GM19328 (cell line): ENCODE results near the gene KITLG.
"Not testable (repeated sequence)": the region's sequence is repeated elsewhere in the genome, so short reads cannot be mapped to it uniquely, and the experiment has no call there.

ENCODE experiments used
- ATAC-seq: cut with Tn5 transposase; IDR thresholded peaks from one replicate; pipeline ENCODE4 v1.9.1; 2021; ENCODE audit warnings: mild to moderate bottlenecking, moderate library complexity; ENCODE audit not compliant: unreplicated experiment

The KITLG gene

GRCh38 chr12:88544991-88545980, 35.0 kb downstream of the KITLG start:
- ATAC-seq, result no peak

GRCh38 chr12:88539893-88540292, 40.4 kb downstream of the KITLG start:
- ATAC-seq, result no peak

DNA sequence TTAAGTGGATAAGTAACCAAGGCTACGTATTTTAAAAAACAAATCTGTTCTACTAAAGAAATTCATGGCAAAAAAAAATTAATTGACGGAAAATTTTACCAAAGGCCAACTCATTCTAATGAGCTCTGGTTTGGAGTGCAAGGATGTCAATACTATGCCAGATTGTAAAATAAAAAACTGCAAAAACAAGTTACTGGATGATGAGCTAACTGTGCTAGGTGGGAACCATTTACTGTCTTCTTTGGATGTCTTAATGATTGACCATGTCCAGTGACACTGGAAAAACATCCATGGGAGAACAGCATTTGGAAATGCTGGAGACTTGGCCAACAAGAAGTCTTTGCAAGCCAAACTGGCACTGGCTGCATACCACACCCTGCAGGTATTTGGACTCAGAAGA, 41.6 kb downstream of the KITLG start:
- ATAC-seq, result no peak

- ATAC-seq, result no peak
Observed at GRCh38 chr12:88538250-88538649, 42.0 kb downstream of the KITLG start.

- ATAC-seq, result no peak
Observed at GRCh38 chr12:88530868-88531267, 49.4 kb downstream of the KITLG start.

GRCh38 chr12:88529531-88530488, 50.5 kb downstream of the KITLG start:
- no peak for ATAC-seq

GRCh38 chr12:88522961-88523360, 57.3 kb downstream of the KITLG start:
- ATAC-seq, result no peak

DNA sequence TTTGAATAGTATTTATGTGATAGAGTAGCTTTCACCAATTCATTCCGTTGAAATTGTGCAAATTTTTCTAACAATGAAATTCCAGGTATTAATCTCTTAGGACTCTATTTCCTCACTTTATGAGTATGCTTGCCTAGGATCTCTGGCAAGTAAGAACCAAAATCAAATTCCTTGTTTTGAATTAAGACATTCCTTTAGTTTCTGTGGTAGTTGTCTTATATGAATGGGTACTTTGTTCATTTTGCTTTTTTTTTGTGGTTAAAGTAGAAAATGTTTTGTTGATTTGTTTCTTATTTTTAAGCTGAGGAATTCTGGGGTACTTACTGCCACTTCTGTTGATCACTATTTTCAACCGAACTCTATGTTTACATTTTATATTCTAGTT, 59.8 kb downstream of the KITLG start:
- ATAC-seq, result no peak

DNA sequence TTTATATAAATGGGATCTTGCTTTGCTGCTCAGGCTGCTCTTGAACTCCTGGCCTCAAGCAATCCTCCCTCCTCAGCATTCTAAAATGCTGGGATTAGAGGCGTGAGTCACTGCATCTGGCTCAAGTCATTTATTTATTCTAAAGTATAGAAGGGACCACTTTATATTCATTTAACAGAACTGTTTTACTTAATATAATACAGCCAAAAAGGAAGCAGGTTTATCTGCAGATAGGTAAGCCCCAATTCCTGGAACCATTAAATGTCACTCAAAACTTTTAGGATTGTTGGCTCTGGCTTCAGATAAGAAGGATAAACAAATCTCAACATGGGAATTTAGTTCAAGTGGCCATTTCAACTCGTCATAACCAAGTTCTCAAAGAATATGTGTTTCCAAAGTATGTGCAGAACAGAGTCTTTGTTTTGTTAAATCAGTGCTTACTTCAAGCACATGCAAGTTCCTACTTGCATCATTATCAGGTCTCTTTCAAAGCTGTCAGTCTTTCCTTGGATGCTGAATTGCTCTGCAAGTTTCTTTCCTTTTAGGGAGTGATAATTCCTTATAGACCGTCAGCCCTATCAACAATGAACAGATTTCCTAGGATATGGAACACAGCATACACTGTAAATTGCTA, 60.4 kb downstream of the KITLG start:
- ATAC-seq, result no peak

DNA sequence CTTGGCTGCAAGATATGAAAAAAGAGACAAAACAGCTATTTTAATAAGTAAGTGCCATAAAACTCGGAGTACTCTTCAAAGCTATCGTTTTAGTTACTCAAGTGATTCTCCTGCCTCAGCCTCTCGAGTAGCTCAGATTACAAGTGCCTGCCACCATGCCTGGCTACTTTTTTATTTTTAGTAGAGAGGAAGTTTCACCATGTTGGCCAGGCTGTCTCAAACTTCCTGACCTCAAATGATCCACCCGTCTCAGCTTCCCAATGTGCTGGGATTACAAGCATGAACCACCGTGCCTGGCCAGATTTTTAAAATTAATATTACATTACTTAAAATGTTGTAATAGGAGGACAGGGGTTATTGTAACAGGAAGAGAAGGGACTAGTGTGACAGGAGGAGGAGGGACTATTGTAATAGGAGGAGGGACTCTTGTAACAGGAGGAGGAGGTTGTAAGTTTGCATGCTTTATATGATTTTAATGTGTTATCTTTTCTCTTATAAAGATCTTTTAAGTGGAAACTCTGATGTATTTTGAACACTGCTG, 61.3 kb downstream of the KITLG start:
- no peak for ATAC-seq

DNA sequence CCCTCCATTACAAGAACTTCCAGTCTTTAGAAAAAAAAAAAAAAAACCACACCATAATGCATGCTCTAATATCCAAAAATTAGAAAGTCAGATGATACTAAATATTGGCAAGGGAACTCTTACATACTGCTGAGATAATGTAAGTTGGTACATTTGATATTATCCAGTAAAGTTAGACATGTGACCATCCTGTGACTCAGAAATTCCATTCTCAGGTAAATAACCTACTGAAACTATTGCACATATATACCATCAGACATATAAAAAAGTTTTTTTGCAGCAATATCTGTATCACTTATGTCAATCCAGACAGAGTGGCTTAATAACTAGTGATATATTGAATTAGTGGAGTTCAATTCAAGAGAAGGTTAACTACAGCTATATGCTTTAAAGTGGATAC, 63.5 kb downstream of the KITLG start:
- no peak for ATAC-seq

DNA sequence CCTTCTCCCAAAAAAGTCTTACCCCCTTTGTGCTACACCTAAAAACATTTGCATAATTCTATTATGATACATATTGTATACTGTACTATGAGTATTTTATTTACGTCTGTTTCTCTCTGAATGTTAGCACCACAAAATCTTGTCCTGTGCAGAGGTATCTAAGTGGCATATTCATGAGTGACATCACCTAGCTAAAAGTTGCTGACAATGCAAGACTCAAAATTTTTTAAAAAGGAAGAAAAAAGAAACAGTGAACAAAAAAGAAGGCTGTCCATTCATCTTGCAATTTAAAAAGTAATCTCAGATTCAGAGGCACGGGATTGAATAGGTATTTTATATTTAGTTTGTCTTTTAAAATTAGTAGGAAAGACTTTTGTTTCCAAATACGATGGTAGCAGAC, 69.4 kb downstream of the KITLG start:
- no peak for ATAC-seq

- ATAC-seq, result no peak
Observed at GRCh38 chr12:88509851-88510250, 70.4 kb downstream of the KITLG start.

- ATAC-seq, result no peak
Observed at GRCh38 chr12:88509347-88509746, 70.9 kb downstream of the KITLG start.

DNA sequence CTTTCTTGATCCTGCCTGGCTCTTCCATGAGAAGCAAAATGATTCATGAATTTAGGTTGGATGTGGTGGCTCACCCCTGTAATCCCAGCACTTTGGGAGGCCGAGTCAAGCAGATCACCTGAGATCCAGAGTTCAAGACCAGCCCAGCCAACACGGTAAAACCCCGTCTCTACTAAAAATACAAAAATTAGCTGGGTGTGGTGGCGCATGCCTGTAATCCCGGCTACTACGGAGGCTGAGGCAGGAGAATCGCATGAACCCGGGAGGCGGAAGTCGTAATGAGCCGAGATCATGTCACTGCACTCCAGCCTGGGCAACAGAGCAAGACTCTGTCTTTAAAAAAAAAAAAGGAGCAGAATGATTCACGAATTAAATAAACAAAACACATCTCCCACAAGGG, 72.4 kb downstream of the KITLG start:
- not testable (repeated sequence) for ATAC-seq

DNA sequence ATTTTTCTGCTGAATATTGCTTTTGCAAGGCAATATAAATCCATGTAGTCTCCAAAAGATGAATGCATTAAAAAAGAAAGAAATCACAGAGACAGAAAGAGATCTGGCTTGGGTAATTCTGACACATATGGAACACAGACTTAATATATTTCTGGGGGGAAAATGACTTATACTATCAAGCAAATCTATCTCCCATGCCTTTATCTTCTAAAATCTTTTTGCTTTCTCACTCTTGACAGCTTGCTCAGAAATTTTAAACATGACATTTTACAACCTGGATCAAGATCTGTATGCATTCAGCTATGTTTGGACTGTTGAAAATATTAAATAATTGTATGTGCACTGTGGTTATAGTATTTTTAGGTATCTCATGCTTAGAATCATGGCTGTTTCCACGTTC, 73.0 kb downstream of the KITLG start:
- no peak for ATAC-seq

- no peak for ATAC-seq
Observed at GRCh38 chr12:88505696-88506095, 74.6 kb downstream of the KITLG start.

DNA sequence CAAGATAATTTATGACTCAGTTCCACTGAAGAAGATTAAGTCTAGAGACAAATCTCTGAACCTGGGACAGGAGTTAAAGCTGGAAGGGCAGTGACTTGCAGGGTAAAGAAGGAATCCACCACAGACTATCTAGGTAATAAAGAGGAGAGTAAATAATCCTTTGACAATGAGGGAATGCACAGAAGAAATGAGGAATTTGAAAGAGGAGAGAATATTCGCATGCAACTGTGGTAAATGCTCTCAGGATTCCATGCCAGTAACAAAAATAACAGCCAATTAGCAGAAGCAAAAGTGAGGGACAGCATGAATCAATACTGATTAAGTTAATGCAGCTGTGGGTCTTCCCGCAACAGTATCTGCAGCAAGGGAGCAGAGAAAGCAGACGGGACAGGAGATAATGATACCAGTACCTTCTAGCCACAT, 77.0 kb downstream of the KITLG start:
- ATAC-seq, result no peak

- no peak for ATAC-seq
Observed at GRCh38 chr12:88501972-88502938, 78.0 kb downstream of the KITLG start.
